ENCODE results near the gene OR8D1. TPM values are rescaled to one million over a fixed set of nuclear protein-coding genes. Genes with fewer than 3 reads are reported as not detected.
A peak's percentile ranks its signal among the peaks of the same experiment; 100 is the strongest.

OR8D1 gene
- not detected in 2 replicates for total RNA-seq

GRCh38 chr11:124313849-124314248, at the start of gene OR8D1:
Gene OR8D1, minus strand, starts transcription at chr11:124313949. Its CDS starts 3,183 bp downstream, at chr11:124310766.
- no peak for DNase-seq (ENCODE audit: low read depth in 2 of 2)

- DNase-seq (ENCODE audit: low read depth in 2 of 2) = no peak
Measured at GRCh38 chr11:124359566-124359965, 45.8 kb upstream of the OR8D1 start.

- no peak for DNase-seq (ENCODE audit: low read depth in 2 of 2)
Measured at GRCh38 chr11:124346311-124346955, 32.7 kb upstream of the OR8D1 start.

- no peak for DNase-seq (ENCODE audit: low read depth in 2 of 2)
Measured at GRCh38 chr11:124344346-124344745, 30.6 kb upstream of the OR8D1 start.

- DNase-seq (ENCODE audit: low read depth in 2 of 2) = no peak
Measured at GRCh38 chr11:124340142-124340447, 26.3 kb upstream of the OR8D1 start.

GRCh38 chr11:124339396-124340141, 25.8 kb upstream of the OR8D1 start:
- no peak for DNase-seq (ENCODE audit: low read depth in 2 of 2)

- DNase-seq (ENCODE audit: low read depth in 2 of 2) = no peak
Measured at GRCh38 chr11:124331873-124332272, 18.1 kb upstream of the OR8D1 start.

GRCh38 chr11:124329787-124330478, 16.2 kb upstream of the OR8D1 start:
- DNase-seq (ENCODE audit: low read depth in 2 of 2) = peak in 1 of 2 donors; percentile 58

- DNase-seq (ENCODE audit: low read depth in 2 of 2) = no peak
Measured at GRCh38 chr11:124327775-124328174, 14.0 kb upstream of the OR8D1 start.

- no peak for DNase-seq (ENCODE audit: low read depth in 2 of 2)
Measured at GRCh38 chr11:124322356-124322755, 8.6 kb upstream of the OR8D1 start.

GRCh38 chr11:124320097-124320496, 6.3 kb upstream of the OR8D1 start, which contains the start of gene OR8D2:
Gene OR8D2, minus strand, starts transcription at chr11:124320197. Its CDS starts 0 bp downstream, at chr11:124320197.
- no peak for DNase-seq (ENCODE audit: low read depth in 2 of 2)

GRCh38 chr11:124315052-124315451, 1.3 kb upstream of the OR8D1 start:
- peak in 1 of 2 donors; percentile 96 for DNase-seq (ENCODE audit: low read depth in 2 of 2)

GRCh38 chr11:124313131-124313530, 618 bp downstream of the OR8D1 start:
- no peak for DNase-seq (ENCODE audit: low read depth in 2 of 2)

GRCh38 chr11:124311670-124312069, 2.1 kb downstream of the OR8D1 start:
- no peak for DNase-seq (ENCODE audit: low read depth in 2 of 2)

- no peak for DNase-seq (ENCODE audit: low read depth in 2 of 2)
Measured at GRCh38 chr11:124311269-124311668, 2.5 kb downstream of the OR8D1 start.

GRCh38 chr11:124310721-124311120, 3.0 kb downstream of the OR8D1 start:
- DNase-seq (ENCODE audit: low read depth in 2 of 2) = peak in 1 of 2 donors; percentile 82

- DNase-seq (ENCODE audit: low read depth in 2 of 2) = no peak
Measured at GRCh38 chr11:124307093-124307492, 6.7 kb downstream of the OR8D1 start.

- peak in 1 of 2 donors; percentile 59 for DNase-seq (ENCODE audit: low read depth in 2 of 2)
Measured at GRCh38 chr11:124302347-124303125, 11.2 kb downstream of the OR8D1 start.

- peak; percentile 43 to 84 for DNase-seq (ENCODE audit: low read depth in 2 of 2)
Measured at GRCh38 chr11:124301548-124301947, 12.2 kb downstream of the OR8D1 start.

GRCh38 chr11:124297921-124298320, 15.8 kb downstream of the OR8D1 start:
- DNase-seq (ENCODE audit: low read depth in 2 of 2) = no peak

GRCh38 chr11:124296016-124296415, 17.7 kb downstream of the OR8D1 start:
- no peak for DNase-seq (ENCODE audit: low read depth in 2 of 2)

- DNase-seq (ENCODE audit: low read depth in 2 of 2) = no peak
Measured at GRCh38 chr11:124294687-124295086, 19.1 kb downstream of the OR8D1 start.

Measured in lung microvascular endothelial cell (primary cell).